ENCODE results near the gene IL6. TPM values are rescaled to one million over a fixed set of nuclear protein-coding genes. Genes with fewer than 3 reads are reported as not detected.
A peak's percentile ranks its signal among the peaks of the same experiment; 100 is the strongest.

Gene IL6
- total and polyA plus RNA-seq, 9 of the 15 experiments (the other 6 are each of a cell fraction or from before 2014, with no cell fraction given) = 0.76 to 2.9 (median 1.5) TPM

DNA sequence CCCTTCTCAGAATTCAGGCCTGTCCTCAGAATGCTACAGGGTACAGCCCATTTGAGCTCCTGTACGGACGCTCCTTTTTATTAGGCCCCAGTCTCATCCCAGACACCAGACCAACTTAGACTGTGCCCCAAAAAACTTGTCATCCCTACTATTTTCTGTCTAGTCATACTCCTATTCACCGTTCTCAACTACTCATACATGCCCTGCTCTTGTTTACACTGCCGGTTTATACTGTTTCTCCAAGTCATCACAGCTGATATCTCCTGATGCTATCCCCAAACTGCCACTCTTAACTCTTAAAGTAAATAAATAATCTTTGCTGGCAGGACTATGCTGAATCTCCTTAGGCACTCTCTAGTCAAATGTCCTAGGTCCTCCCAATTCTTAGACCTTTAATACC is 18.8 kb upstream of the IL6 start (continued):
- TF ChIP-seq, protein P1, sequence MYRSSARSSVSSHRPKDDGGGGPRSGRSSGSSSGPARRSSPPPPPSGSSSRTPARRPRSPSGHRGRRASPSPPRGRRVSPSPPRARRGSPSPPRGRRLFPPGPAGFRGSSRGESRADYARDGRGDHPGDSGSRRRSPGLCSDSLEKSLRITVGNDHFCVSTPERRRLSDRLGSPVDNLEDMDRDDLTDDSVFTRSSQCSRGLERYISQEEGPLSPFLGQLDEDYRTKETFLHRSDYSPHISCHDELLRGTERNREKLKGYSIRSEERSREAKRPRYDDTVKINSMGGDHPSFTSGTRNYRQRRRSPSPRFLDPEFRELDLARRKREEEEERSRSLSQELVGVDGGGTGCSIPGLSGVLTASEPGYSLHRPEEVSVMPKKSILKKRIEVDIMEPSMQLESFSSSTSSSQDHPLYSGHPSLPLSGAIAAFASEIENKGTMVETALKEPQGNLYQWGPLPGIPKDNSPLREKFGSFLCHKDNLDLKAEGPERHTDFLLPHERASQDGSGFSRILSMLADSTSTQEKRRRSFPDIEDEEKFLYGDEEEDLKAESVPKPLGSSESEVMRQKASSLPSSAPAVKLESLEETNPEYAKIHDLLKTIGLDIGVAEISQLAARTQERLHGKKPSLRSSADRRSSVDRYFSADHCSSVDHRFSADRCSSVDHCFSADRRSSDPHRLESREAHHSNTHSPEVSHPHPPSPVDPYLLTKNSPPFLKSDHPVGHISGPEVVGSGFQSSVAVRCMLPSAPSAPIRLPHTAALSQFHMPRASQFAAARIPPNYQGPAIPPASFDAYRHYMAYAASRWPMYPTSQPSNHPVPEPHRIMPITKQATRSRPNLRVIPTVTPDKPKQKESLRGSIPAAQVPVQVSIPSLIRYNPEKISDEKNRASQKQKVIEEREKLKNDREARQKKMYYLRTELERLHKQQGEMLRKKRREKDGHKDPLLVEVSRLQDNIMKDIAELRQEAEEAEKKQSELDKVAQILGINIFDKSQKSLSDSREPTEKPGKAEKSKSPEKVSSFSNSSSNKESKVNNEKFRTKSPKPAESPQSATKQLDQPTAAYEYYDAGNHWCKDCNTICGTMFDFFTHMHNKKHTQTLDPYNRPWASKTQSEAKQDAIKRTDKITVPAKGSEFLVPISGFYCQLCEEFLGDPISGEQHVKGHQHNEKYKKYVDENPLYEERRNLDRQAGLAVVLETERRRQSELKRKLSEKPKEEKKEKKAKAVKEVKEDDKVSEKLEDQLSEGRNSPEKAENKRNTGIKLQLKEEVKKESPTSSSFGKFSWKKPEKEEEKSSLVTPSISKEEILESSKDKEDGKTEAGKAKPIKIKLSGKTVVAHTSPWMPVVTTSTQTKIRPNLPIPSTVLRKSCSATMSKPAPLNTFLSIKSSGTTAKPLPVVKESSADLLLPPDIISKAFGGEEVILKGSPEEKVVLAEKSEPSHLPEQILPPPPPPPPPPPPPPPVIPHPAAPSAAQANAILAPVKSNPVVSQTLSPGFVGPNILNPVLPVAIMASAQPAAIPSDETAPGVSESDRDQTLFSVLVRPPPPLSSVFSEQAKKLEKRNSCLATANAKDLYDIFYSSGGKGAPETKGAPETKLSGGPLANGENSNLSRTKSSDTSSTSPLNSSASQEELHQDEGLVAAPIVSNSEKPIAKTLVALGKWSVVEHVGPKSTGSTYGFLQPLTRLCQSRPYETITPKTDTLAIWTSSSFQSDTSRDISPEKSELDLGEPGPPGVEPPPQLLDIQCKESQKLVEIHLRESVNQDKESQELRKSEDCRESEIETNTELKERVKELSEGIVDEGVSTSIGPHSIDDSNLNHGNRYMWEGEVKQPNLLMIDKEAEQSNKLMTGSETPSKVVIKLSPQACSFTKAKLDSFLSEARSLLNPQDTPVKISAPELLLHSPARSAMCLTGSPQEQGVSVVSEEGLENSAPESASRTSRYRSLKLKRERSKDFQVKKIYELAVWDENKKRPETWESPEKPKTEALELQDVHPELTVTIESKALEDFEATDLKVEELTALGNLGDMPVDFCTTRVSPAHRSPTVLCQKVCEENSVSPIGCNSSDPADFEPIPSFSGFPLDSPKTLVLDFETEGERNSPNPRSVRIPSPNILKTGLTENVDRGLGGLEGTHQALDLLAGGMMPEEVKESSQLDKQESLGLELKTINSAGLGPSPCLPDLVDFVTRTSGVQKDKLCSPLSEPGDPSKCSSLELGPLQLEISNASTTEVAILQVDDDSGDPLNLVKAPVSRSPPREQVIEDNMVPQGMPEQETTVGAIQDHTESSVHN (IDR thresholded peaks at IDR 0.05; ENCODE audit: borderline replicate concordance in 1 of 2, low read depth in 1 of 2) = peak in 1 of 2 experiments; percentile 92; a peak in 2 of 4 replicates
- TF ChIP-seq POLR2H (tag; IDR thresholded peaks at IDR 0.05; ENCODE audit: low read depth) = peak; percentile 69
- peak; percentile 79; the same call in 1 of the 2 replicates for TF ChIP-seq NCOA1 (IDR thresholded peaks at IDR 0.05; ENCODE audit: low read depth)
- TF ChIP-seq, protein P2, sequence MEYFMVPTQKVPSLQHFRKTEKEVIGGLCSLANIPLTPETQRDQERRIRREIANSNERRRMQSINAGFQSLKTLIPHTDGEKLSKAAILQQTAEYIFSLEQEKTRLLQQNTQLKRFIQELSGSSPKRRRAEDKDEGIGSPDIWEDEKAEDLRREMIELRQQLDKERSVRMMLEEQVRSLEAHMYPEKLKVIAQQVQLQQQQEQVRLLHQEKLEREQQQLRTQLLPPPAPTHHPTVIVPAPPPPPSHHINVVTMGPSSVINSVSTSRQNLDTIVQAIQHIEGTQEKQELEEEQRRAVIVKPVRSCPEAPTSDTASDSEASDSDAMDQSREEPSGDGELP (CRISPR knock-in tag; IDR thresholded peaks at IDR 0.05; ENCODE audit: borderline replicate concordance) = peak; percentile 36; the same call in 1 of the 2 replicates
- TF ChIP-seq C11orf30 (IDR thresholded peaks at IDR 0.05; ENCODE audit: low read depth) = peak; percentile 96
- peak; percentile 90 for TF ChIP-seq DPF2 (IDR thresholded peaks at IDR 0.05)
- peak; percentile 39 for TF ChIP-seq SMAD4 (CRISPR knock-in tag; conservative IDR thresholded peaks at IDR 0.05)
- 0 out of 2 replicates have a peak, but pooled peaks have one; percentile 6 for TF ChIP-seq HLTF (IDR thresholded peaks at IDR 0.05)
- TF ChIP-seq, protein P3, sequence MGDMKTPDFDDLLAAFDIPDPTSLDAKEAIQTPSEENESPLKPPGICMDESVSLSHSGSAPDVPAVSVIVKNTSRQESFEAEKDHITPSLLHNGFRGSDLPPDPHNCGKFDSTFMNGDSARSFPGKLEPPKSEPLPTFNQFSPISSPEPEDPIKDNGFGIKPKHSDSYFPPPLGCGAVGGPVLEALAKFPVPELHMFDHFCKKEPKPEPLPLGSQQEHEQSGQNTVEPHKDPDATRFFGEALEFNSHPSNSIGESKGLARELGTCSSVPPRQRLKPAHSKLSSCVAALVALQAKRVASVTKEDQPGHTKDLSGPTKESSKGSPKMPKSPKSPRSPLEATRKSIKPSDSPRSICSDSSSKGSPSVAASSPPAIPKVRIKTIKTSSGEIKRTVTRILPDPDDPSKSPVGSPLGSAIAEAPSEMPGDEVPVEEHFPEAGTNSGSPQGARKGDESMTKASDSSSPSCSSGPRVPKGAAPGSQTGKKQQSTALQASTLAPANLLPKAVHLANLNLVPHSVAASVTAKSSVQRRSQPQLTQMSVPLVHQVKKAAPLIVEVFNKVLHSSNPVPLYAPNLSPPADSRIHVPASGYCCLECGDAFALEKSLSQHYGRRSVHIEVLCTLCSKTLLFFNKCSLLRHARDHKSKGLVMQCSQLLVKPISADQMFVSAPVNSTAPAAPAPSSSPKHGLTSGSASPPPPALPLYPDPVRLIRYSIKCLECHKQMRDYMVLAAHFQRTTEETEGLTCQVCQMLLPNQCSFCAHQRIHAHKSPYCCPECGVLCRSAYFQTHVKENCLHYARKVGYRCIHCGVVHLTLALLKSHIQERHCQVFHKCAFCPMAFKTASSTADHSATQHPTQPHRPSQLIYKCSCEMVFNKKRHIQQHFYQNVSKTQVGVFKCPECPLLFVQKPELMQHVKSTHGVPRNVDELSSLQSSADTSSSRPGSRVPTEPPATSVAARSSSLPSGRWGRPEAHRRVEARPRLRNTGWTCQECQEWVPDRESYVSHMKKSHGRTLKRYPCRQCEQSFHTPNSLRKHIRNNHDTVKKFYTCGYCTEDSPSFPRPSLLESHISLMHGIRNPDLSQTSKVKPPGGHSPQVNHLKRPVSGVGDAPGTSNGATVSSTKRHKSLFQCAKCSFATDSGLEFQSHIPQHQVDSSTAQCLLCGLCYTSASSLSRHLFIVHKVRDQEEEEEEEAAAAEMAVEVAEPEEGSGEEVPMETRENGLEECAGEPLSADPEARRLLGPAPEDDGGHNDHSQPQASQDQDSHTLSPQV (IDR thresholded peaks at IDR 0.05) = peak; percentile 87
- TF ChIP-seq, protein P4, sequence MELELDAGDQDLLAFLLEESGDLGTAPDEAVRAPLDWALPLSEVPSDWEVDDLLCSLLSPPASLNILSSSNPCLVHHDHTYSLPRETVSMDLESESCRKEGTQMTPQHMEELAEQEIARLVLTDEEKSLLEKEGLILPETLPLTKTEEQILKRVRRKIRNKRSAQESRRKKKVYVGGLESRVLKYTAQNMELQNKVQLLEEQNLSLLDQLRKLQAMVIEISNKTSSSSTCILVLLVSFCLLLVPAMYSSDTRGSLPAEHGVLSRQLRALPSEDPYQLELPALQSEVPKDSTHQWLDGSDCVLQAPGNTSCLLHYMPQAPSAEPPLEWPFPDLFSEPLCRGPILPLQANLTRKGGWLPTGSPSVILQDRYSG (tag; conservative IDR thresholded peaks at IDR 0.05; ENCODE audit: low read depth) = 0 out of 2 replicates have a peak, but pooled peaks have one; percentile 51
- TF ChIP-seq, protein P5, sequence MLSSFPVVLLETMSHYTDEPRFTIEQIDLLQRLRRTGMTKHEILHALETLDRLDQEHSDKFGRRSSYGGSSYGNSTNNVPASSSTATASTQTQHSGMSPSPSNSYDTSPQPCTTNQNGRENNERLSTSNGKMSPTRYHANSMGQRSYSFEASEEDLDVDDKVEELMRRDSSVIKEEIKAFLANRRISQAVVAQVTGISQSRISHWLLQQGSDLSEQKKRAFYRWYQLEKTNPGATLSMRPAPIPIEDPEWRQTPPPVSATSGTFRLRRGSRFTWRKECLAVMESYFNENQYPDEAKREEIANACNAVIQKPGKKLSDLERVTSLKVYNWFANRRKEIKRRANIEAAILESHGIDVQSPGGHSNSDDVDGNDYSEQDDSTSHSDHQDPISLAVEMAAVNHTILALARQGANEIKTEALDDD (IDR thresholded peaks at IDR 0.05) = peak; percentile 45; the same call in 1 of the 2 replicates
- peak in 1 of 2 experiments; percentile 76; a peak in 2 of 4 replicates for TF ChIP-seq HDAC1 (IDR thresholded peaks at IDR 0.05)
